LoVo (cell line): Measurements from ENCODE around the gene CA14.
"Not testable (repeated sequence)": the region's sequence is repeated elsewhere in the genome, so short reads cannot be mapped to it uniquely, and the experiment has no call there.

Experiments used
- DNase-seq: peaks from one replicate; pipeline ENCODE4 v3.0.0-alpha.2; 2016; ENCODE audit warnings: low spot score

The CA14 gene

DNA sequence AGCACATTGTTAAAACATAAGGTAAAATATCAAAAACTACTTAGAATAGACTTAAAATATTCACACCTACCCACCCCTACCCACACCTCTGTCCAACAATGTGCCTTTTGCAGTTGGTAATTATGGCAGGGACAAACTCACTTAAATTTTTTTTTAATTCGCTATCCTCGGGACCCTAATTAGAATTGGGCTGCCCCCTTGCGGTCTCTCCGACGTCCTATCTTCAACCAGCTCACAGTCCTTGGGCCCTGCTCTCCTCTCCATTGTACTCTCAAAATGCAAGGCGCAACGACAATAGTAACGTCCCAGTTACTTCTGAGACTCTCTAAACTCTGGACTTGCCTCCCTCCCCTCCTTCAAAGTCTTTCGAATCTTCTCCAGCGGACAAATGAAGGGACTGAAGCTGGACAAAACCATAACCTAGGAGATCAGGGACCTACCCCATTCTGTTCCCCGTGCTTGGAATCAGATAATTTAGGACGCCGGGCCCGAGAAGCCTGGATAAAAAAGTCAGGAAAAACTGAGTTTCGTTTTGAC lies 23.7 kb downstream of the CA14 start:
- peak; percentile 56 for DNase-seq

GRCh38 chr1:150281758-150282557 lies 24.4 kb downstream of the CA14 start, which contains the start of gene CIART:
Gene CIART, plus strand, starts transcription at chr1:150282554. Its CDS starts 714 bp downstream, at chr1:150283268.
- no peak for DNase-seq

- DNase-seq: no peak
Measured at GRCh38 chr1:150282558-150282958, 25.0 kb downstream of the CA14 start.

DNA sequence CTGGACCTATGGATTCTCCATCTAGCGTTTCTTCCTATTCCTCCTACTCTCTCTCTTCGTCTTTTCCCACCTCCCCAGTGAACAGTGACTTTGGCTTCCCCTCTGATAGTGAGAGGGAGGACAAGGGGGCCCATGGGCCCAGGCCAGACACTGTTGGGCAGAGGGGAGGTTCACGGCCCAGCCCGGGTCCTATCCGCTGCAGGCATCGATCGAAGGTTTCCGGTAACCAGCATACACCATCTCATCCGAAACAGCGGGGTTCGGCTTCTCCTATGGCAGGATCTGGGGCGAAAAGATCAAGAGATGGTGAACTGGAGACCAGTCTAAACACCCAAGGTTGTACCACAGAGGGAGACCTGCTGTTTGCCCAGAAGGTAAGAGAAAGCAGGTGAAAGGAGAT lies 25.7 kb downstream of the CA14 start:
- DNase-seq: no peak

- DNase-seq: no peak
Measured at GRCh38 chr1:150288382-150288781, 30.8 kb downstream of the CA14 start.

GRCh38 chr1:150288822-150289221 lies 31.2 kb downstream of the CA14 start:
- DNase-seq: no peak

DNA sequence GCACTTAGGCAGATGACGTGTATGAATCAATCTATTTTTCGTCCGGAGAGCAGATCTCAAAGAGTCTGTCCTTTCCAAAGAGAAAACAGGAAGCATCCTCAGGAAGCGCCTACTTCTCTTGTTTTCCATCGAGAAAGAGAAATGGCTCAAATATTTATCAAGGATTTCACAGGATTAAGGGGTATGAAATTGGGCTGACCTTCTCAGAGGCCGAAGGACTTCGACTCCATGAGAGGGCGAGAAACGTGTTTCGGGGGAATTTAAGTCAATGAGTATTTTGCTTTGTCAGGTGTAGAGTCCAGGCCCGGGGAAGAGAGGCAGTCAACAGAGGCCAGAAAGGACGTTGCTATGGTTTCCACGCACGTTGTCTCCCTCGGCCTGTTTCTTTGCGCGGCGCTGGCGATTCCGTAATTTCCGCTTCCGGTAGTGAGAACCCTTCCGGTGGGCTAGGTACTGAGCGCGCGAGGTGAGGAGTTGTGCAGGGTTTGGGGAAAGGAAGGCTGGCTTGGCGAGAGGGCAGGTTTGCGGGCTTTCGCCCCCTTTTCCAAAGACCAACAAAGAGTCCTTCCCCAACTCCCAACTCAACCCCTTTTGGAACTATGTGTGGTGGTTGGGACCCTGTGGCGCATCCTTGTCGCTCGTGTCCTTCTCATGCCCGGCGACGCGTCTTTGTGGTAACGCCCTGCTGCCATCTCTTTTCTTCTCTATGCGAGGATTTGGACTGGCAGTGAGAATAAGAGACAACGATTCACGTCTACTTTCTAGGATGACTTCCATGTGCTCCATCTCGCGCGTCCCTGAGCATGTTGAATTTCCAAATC lies 36.1 kb downstream of the CA14 start, which contains the start of gene MRPS21:
TSS of gene MRPS21 (plus strand) at position 429 of the 821 bp plus-strand sequence. CDS start 506 bp downstream, outside the sequence.
- peak; percentile 79 for DNase-seq

- no peak for DNase-seq
Measured at GRCh38 chr1:150295476-150295875, 37.9 kb downstream of the CA14 start.

DNA sequence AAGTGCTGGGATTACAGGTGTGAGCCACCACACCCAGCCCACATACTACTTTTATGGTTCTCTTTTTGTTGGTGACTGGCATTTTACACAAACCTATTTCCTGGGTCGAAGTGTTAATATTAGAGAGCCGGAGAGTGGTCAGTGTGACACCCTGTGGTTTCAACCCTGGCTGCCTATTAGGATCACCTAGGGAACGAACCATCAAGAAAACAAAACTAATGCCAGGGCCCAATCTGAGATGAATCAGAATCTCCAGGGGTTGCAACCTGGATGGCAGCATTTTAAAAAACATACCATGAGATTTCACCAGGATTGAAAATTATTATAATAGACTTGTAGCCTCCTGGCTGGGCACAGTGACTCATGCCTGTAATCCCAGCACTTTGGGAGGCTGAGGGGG lies 42.1 kb downstream of the CA14 start:
- DNase-seq: no peak

- no peak for DNase-seq
Measured at GRCh38 chr1:150302338-150302737, 44.8 kb downstream of the CA14 start.

GRCh38 chr1:150302902-150303301 lies 45.3 kb downstream of the CA14 start:
- no peak for DNase-seq

DNA sequence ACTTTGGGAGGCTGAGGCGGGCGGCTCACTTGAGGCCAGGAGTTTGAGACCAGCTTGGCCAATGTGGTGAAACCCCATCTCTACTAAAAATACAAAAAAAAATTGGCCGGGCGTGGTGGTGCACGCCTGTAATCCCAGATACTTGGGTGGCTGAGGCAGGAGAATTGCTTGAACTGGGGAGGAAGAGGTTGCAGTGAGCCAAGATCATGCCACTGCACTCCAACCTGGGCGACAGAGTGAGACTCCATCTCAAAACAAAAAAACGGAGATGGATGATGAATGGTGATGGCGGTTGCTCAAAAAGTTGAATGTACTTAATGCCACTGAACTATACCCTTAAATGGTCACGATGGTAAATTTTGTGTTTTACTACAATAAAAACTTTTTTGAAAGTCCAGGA lies 51.0 kb downstream of the CA14 start:
- DNase-seq: not testable (repeated sequence)

GRCh38 chr1:150309758-150310508 lies 52.4 kb downstream of the CA14 start:
- DNase-seq: no peak

- no peak for DNase-seq
Measured at GRCh38 chr1:150311762-150312161, 54.2 kb downstream of the CA14 start.
